SK-N-SH treated with all-trans-retinoic acid at 6 μM for 48 hours (cell line): ENCODE data around the gene GPR137C.

Source experiments
- ATAC-seq: fragments of 200-7000 bp; cut with Tn5 transposase; 3 replicates; pipeline ENCODE4 v1.9.1; 2020; ENCODE audit warnings: mild to moderate bottlenecking, moderate library complexity
- ARNTL ChIP-seq: fragments of 450-650 bp; formaldehyde crosslinking; IDR thresholded peaks from 2 replicates; pipeline ENCODE4 v1.5.0; 2020; ENCODE audit warnings: low read depth, mild to moderate bottlenecking, moderate library complexity, borderline replicate concordance
- BACH2 ChIP-seq: fragments of 250-450 bp; sonication (Bioruptor Pico); IDR thresholded peaks from 2 replicates; pipeline ENCODE4 v1.9.0; 2021; ENCODE audit warnings: mild to moderate bottlenecking, borderline replicate concordance
- CSDC2 ChIP-seq: fragments of 250-450 bp; sonication (Bioruptor Pico); IDR thresholded peaks from 2 replicates; pipeline ENCODE4 v1.5.0; 2020; ENCODE audit warnings: mild to moderate bottlenecking, moderate library complexity
- ESRRG ChIP-seq: fragments of 250-450 bp; sonication (Bioruptor Pico); IDR thresholded peaks from 2 replicates; pipeline ENCODE4 v1.6.1; 2021; ENCODE audit warnings: mild to moderate bottlenecking
- GLIS3 ChIP-seq: fragments of 250-450 bp; sonication (Bioruptor Pico); IDR thresholded peaks from 2 replicates; pipeline ENCODE4 v1.5.0; 2020; ENCODE audit warnings: mild to moderate bottlenecking, moderate library complexity
- OSR1 ChIP-seq: fragments of 250-450 bp; sonication (Bioruptor Pico); IDR thresholded peaks from 2 replicates; pipeline ENCODE4 v1.8.0; 2022; ENCODE audit warnings: moderate library complexity, mild to moderate bottlenecking, inconsistent platforms
- PATZ1 ChIP-seq: fragments of 250-450 bp; sonication (Bioruptor Pico); IDR thresholded peaks from 2 replicates; pipeline ENCODE4 v1.8.0; 2020; ENCODE audit warnings: mild to moderate bottlenecking, moderate library complexity, borderline replicate concordance
- POU6F1 ChIP-seq: fragments of 250-450 bp; sonication (Bioruptor Pico); IDR thresholded peaks from 2 replicates; pipeline ENCODE4 v1.8.0; 2021; ENCODE audit warnings: low read depth, mild to moderate bottlenecking, moderate library complexity, borderline replicate concordance
- PPARA ChIP-seq: fragments of 250-450 bp; sonication (Bioruptor Pico); IDR thresholded peaks from 2 replicates; pipeline ENCODE4 v1.5.0; 2020; ENCODE audit warnings: mild to moderate bottlenecking, borderline replicate concordance
- TCF4 ChIP-seq: fragments of 250-450 bp; sonication (Bioruptor Pico); IDR thresholded peaks from 2 replicates; pipeline ENCODE4 v1.8.0; 2021; ENCODE audit warnings: mild to moderate bottlenecking, moderate library complexity, borderline replicate concordance
- TOX ChIP-seq: fragments of 250-450 bp; sonication (Bioruptor Pico); IDR thresholded peaks from 2 replicates; pipeline ENCODE4 v1.8.0; 2021; ENCODE audit warnings: mild to moderate bottlenecking, moderate library complexity, borderline replicate concordance
- TSHZ2 ChIP-seq: fragments of 250-450 bp; sonication (Bioruptor Pico); IDR thresholded peaks from 2 replicates; pipeline ENCODE4 v1.5.0; 2020; ENCODE audit warnings: mild to moderate bottlenecking, moderate library complexity
- ZC3H10 ChIP-seq: fragments of 250-450 bp; sonication (Bioruptor Pico); IDR thresholded peaks from 2 replicates; pipeline ENCODE4 v1.5.1; 2021; ENCODE audit warnings: mild to moderate bottlenecking, moderate library complexity
- ZFP3 ChIP-seq: fragments of 250-450 bp; sonication (Bioruptor Pico); IDR thresholded peaks from 2 replicates; pipeline ENCODE4 v1.5.0; 2020; ENCODE audit warnings: mild to moderate bottlenecking, moderate library complexity
- ZNF565 ChIP-seq: fragments of 450-650 bp; formaldehyde crosslinking; conservative IDR thresholded peaks from 2 replicates; pipeline ENCODE4 v1.5.0; 2020; ENCODE audit warnings: low read depth, mild to moderate bottlenecking, moderate library complexity
- ZNF70 ChIP-seq: fragments of 450-650 bp; formaldehyde crosslinking; IDR thresholded peaks from 2 replicates; pipeline ENCODE4 v1.5.0; 2020; ENCODE audit warnings: mild to moderate bottlenecking, moderate library complexity
- ZNF8 ChIP-seq: fragments of 450-650 bp; formaldehyde crosslinking; IDR thresholded peaks from 2 replicates; pipeline ENCODE4 v1.5.0; 2020; ENCODE audit warnings: mild to moderate bottlenecking, moderate library complexity
- TF ChIP-seq, protein P1 (sequence below): fragments of 250-450 bp; sonication (Bioruptor Pico); IDR thresholded peaks from 2 replicates; pipeline ENCODE4 v1.5.1; 2020; ENCODE audit warnings: low read depth, mild to moderate bottlenecking, moderate library complexity
- TF ChIP-seq, protein P2 (sequence below): fragments of 250-450 bp; sonication (Bioruptor Pico); IDR thresholded peaks from 2 replicates; pipeline ENCODE4 v1.5.1; 2021; ENCODE audit warnings: mild to moderate bottlenecking, moderate library complexity

GPR137C gene

DNA sequence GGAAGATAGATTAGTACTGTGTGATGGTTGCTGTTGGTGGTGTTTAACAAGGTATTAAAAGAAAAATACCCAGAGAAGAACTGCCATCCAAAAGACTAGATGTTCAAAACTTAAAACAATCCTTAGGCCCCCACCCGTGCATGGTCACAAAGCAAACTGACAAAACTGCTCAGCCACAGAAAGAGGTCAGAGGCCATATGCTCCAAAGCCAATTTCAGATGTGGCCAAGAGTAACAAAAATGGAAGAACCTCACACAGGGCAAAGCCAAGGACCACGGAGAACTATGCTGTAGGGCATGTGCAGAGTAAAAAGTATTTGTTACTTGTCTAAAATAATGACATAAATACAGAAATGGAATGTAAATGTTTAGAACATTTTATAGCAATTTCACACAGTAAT, 5.6 kb upstream of the GPR137C start:
- TF ChIP-seq, protein P1, sequence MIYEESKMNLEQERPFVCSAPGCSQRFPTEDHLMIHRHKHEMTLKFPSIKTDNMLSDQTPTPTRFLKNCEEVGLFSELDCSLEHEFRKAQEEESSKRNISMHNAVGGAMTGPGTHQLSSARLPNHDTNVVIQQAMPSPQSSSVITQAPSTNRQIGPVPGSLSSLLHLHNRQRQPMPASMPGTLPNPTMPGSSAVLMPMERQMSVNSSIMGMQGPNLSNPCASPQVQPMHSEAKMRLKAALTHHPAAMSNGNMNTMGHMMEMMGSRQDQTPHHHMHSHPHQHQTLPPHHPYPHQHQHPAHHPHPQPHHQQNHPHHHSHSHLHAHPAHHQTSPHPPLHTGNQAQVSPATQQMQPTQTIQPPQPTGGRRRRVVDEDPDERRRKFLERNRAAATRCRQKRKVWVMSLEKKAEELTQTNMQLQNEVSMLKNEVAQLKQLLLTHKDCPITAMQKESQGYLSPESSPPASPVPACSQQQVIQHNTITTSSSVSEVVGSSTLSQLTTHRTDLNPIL (CRISPR knock-in tag): no peak
- TF ChIP-seq ESRRG (no peak), ZNF565 (CRISPR knock-in tag) (no peak), POU6F1 (CRISPR knock-in tag) (no peak), OSR1 (CRISPR knock-in tag) (no peak), ZC3H10 (no peak), PATZ1 (no peak), CSDC2 (CRISPR knock-in tag) (no peak), BACH2 (no peak), PPARA (CRISPR knock-in tag) (no peak)
- TF ChIP-seq, protein P2, sequence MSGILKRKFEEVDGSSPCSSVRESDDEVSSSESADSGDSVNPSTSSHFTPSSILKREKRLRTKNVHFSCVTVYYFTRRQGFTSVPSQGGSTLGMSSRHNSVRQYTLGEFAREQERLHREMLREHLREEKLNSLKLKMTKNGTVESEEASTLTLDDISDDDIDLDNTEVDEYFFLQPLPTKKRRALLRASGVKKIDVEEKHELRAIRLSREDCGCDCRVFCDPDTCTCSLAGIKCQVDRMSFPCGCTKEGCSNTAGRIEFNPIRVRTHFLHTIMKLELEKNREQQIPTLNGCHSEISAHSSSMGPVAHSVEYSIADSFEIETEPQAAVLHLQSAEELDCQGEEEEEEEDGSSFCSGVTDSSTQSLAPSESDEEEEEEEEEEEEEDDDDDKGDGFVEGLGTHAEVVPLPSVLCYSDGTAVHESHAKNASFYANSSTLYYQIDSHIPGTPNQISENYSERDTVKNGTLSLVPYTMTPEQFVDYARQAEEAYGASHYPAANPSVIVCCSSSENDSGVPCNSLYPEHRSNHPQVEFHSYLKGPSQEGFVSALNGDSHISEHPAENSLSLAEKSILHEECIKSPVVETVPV: no peak
- no peak for ATAC-seq

GRCh38 chr14:52547526-52547925, 5.1 kb upstream of the GPR137C start:
- ATAC-seq: no peak

GRCh38 chr14:52550661-52551060, 2.0 kb upstream of the GPR137C start:
- no peak for TF ChIP-seq ZC3H10
- TF ChIP-seq ESRRG: no peak
- no peak for TF ChIP-seq ZNF565 (CRISPR knock-in tag)
- no peak for TF ChIP-seq GLIS3 (CRISPR knock-in tag)
- TF ChIP-seq ZFP3 (CRISPR knock-in tag): no peak
- TF ChIP-seq TOX (CRISPR knock-in tag): no peak
- no peak for TF ChIP-seq TCF4 (CRISPR knock-in tag)
- no peak for TF ChIP-seq ZNF70 (CRISPR knock-in tag)
- no peak for TF ChIP-seq BACH2
- TF ChIP-seq ZNF8 (CRISPR knock-in tag): no peak
- TF ChIP-seq PPARA (CRISPR knock-in tag): no peak
- TF ChIP-seq, protein P1 (CRISPR knock-in tag): no peak
- TF ChIP-seq OSR1 (CRISPR knock-in tag): no peak
- no peak for TF ChIP-seq POU6F1 (CRISPR knock-in tag)

More at GRCh38 chr14:52547526-52547925, 5.1 kb upstream of the GPR137C start:
- TF ChIP-seq ARNTL (CRISPR knock-in tag): no peak
- TF ChIP-seq GLIS3 (CRISPR knock-in tag): no peak
- TF ChIP-seq ZC3H10: no peak
- TF ChIP-seq, protein P2: no peak
- TF ChIP-seq TSHZ2: no peak
- no peak for TF ChIP-seq ESRRG
- no peak for TF ChIP-seq ZFP3 (CRISPR knock-in tag)

More at GRCh38 chr14:52550661-52551060, 2.0 kb upstream of the GPR137C start:
- no peak for ATAC-seq
